Gastroesophageal sphincter (tissue), 4 donors: ENCODE measurements around the gene BICD1. TPM values are rescaled to one million over a fixed set of nuclear protein-coding genes. Genes with fewer than 3 reads are reported as not detected.

ENCODE experiments used
- ATAC-seq: fragments of 150-250 bp; one replicate; pipeline ENCODE4 v1.9.1; 2016; ENCODE audit warnings: mild to moderate bottlenecking, moderate library complexity
- H3K27ac ChIP-seq, 4 donors: fragments of 200-600 bp; sonication (generic) in 3 of 4; 1 replicate in 3 of 4; 2 replicates in 1 of 4; pipeline ENCODE4 v1.5.1; 2016 to 2019
- H3K27me3 ChIP-seq: fragments of 200-600 bp; sonication (generic); one replicate; pipeline ENCODE4 v1.5.1; 2019
- H3K36me3 ChIP-seq, 2 donors: fragments of 200-600 bp; sonication (generic); one replicate each; pipeline ENCODE4 v1.5.1; 2019; ENCODE audit warnings: control low read depth in 1 of 2
- H3K4me1 ChIP-seq, 3 donors: fragments of 200-600 bp; sonication (generic); 1 replicate in 2 of 3; 2 replicates in 1 of 3; pipeline ENCODE4 v1.5.1; 2016 to 2019; ENCODE audit warnings: control low read depth in 2 of 3
- H3K4me3 ChIP-seq, 2 donors: fragments of 200-600 bp; sonication (generic); one replicate each; pipeline ENCODE4 v1.5.1; 2019; ENCODE audit warnings: mild to moderate bottlenecking in 1 of 2, moderate library complexity in 1 of 2
- H3K9me3 ChIP-seq, 3 donors: fragments of 200-600 bp; sonication (generic); one replicate each; pipeline ENCODE4 v1.5.1; 2017 to 2019; ENCODE audit warnings: control low read depth in 2 of 3
- CTCF ChIP-seq, 4 experiments: fragments of 200-600 bp in 2 of 4; fragments of 450-650 bp in 2 of 4; sonication (generic) in 1 of 4; IDR thresholded peaks; one replicate each; pipeline ENCODE4 v1.5.1; 2017 to 2019; ENCODE audit warnings: antibody characterized with exemption in 4 of 4, mild to moderate bottlenecking in 2 of 4, moderate library complexity in 2 of 4
- EP300 ChIP-seq: sonication (generic); formaldehyde crosslinking; IDR thresholded peaks from one replicate; pipeline ENCODE4 v1.6.1; 2017; ENCODE audit warnings: antibody characterized with exemption, mild to moderate bottlenecking
- POLR2A ChIP-seq, 2 donors: fragments of 450-650 bp; IDR thresholded peaks; one replicate each; pipeline ENCODE4 v1.6.1; 2017; ENCODE audit warnings: antibody characterized with exemption in 2 of 2, mild to moderate bottlenecking in 2 of 2, moderate library complexity in 1 of 2
- POLR2AphosphoS5 ChIP-seq: sonication (generic); formaldehyde crosslinking; IDR thresholded peaks from one replicate; pipeline ENCODE4 v1.6.1; 2017; ENCODE audit warnings: antibody characterized with exemption
- WGBS, 2 donors: methylation state at CpG; one replicate each; pipeline ENCODE4 v1.1.5; 2018; ENCODE audit warnings: low coverage in 1 of 2; 5-methylcytosine and 5-hydroxymethylcytosine counted together
- total RNA-seq, 4 donors: library from RNA; depleted of rRNA; stranded (reverse); fragments of >200 nt; gene quantifications; one replicate each; pipeline ENCODE4 v1.1.0, GENCODE V29; 2016

Gene BICD1
- total RNA-seq, 4 donors from 2014 or later: 3.8 to 22.5 (median 16.3) TPM

GRCh38 chr12:32248441-32249140 is 141.9 kb downstream of the BICD1 start:
- no peaks in the 10 kb centered on the region for H3K9me3 ChIP-seq
- no peak overlapping the region for H3K4me3 ChIP-seq
- no peaks in the 10 kb centered on the region for H3K36me3 ChIP-seq
- WGBS, 2 donors: 74 to 100% methylated on average over 2 to 3 of the region's 5 CpGs
- ATAC-seq: no peak
- no peaks in the 10 kb centered on the region for H3K4me1 ChIP-seq
- TF ChIP-seq POLR2AphosphoS5: no peak
- no peak for TF ChIP-seq CTCF (IDR thresholded peaks at IDR 0.05)
- no peaks in the 10 kb centered on the region for H3K27me3 ChIP-seq
- H3K27ac ChIP-seq: no peak overlapping the region

GRCh38 chr12:32249777-32250176 is 143.1 kb downstream of the BICD1 start:
- 20 to 27% methylated on average over 1 to 2 of the region's 2 CpGs for WGBS, 2 donors
- TF ChIP-seq CTCF (IDR thresholded peaks at IDR 0.05) (no peak), EP300 (no peak), POLR2A (IDR thresholded peaks at IDR 0.05) (no peak), POLR2AphosphoS5 (no peak)
- no peaks in the 10 kb centered on the region for H3K27me3 ChIP-seq

GRCh38 chr12:32252199-32253073 is 145.8 kb downstream of the BICD1 start:
- Histone ChIP-seq H3K27ac (no peak overlapping the region), H3K9me3 (no peaks in the 10 kb centered on the region), H3K27me3 (no peaks in the 10 kb centered on the region), H3K4me1 (no peaks in the 10 kb centered on the region), H3K36me3 (no peaks in the 10 kb centered on the region), H3K4me3 (no peak overlapping the region)
- TF ChIP-seq POLR2A (IDR thresholded peaks at IDR 0.05): no peak
- no peak for TF ChIP-seq CTCF (IDR thresholded peaks at IDR 0.05)
- no peak for TF ChIP-seq POLR2AphosphoS5
- TF ChIP-seq EP300: no peak
- 91 to 93% methylated on average over 9 to 12 of the region's 13 CpGs for WGBS, 2 donors
- no peak for ATAC-seq

More at GRCh38 chr12:32249777-32250176, 143.1 kb downstream of the BICD1 start:
- no peaks in the 10 kb centered on the region for H3K9me3 ChIP-seq
- H3K36me3 ChIP-seq: no peaks in the 10 kb centered on the region
- H3K27ac ChIP-seq: no peak overlapping the region
- H3K4me1 ChIP-seq: no peaks in the 10 kb centered on the region
- H3K4me3 ChIP-seq: no peak overlapping the region
- no peak for ATAC-seq

GRCh38 chr12:32253154-32253790 is 146.6 kb downstream of the BICD1 start:
- H3K9me3 ChIP-seq: no peaks in the 10 kb centered on the region
- H3K36me3 ChIP-seq: no peaks in the 10 kb centered on the region
- no peak for ATAC-seq
- TF ChIP-seq EP300 (no peak), CTCF (IDR thresholded peaks at IDR 0.05) (no peak), POLR2AphosphoS5 (no peak), POLR2A (IDR thresholded peaks at IDR 0.05) (no peak)
- no peaks in the 10 kb centered on the region for H3K27me3 ChIP-seq
- no peaks in the 10 kb centered on the region for H3K4me1 ChIP-seq
- H3K4me3 ChIP-seq: no peak overlapping the region
- 60 to 81% methylated on average over 3 of the region's 3 CpGs for WGBS, 2 donors
- H3K27ac ChIP-seq: no peak overlapping the region
